ENCODE results near the gene HEATR5A. TPM values are rescaled to one million over a fixed set of nuclear protein-coding genes. Genes with fewer than 3 reads are reported as not detected.

Gene HEATR5A
- polyA plus RNA-seq, 1 donor (not counting 4 experiments of a cell fraction or from before 2014, with no cell fraction given), result 16.7 TPM

- Histone ChIP-seq H3K79me2 (ENCODE audit: control insufficient read depth, insufficient read depth, low read length) (peaks cover 15% of the 10 kb centered on the region), H3K4me1 (ENCODE audit: control insufficient read depth, extremely low read depth, insufficient read depth, low read length) (peaks cover 15% of the 10 kb centered on the region), H3K9me3 (ENCODE audit: control insufficient read depth, low read depth, low read length) (no peaks in the 10 kb centered on the region), H3K4me2 (ENCODE audit: control insufficient read depth, extremely low read depth, insufficient read depth, low read depth, low read length) (peak overlapping the region; percentile 84), H4K20me1 (ENCODE audit: control insufficient read depth, extremely low read depth, insufficient read depth, low read length) (no peaks in the 10 kb centered on the region), H3K27ac (ENCODE audit: control insufficient read depth, insufficient read depth, low read length) (peak overlapping the region; percentile 29), H3K9me1 (ENCODE audit: control insufficient read depth, extremely low read depth, insufficient read depth, low read length) (no peaks in the 10 kb centered on the region), H3K9ac (ENCODE audit: control insufficient read depth, extremely low read depth, insufficient read depth, low read length) (peak overlapping the region; percentile 95), H3K36me3 (ENCODE audit: control insufficient read depth in 2 of 2, extremely low read depth in 1 of 2, insufficient read depth in 2 of 2, low read length in 2 of 2) (no peaks in the 10 kb centered on the region), H3K4me3 (ENCODE audit: control insufficient read depth in 2 of 3, extremely low read depth in 1 of 3, insufficient read depth in 2 of 3, low read depth in 1 of 3, low read length in 3 of 3) (peak overlapping the region; percentile 81 to 96 (median 93)), H2AFZ (ENCODE audit: control insufficient read depth, low read length) (peak overlapping the region; percentile 63), H3K27me3 (ENCODE audit: control insufficient read depth, extremely low read depth, insufficient read depth, low read length) (no peaks in the 10 kb centered on the region)
- no peak for TF ChIP-seq EZH2 (IDR thresholded peaks at IDR 0.05; ENCODE audit: low read length)
- no peak for TF ChIP-seq CTCF (optimal IDR thresholded peaks at IDR 0.05 in 1 of 3, IDR thresholded peaks at IDR 0.05 in 1 of 3, conservative IDR thresholded peaks at IDR 0.05 in 1 of 3; ENCODE audit: extremely low read depth in 1 of 3, insufficient read depth in 2 of 3, low read length in 3 of 3)
- dilution Hi-C loops (cut with MboI; ENCODE audit: extremely low pct_ligation_motif_present, low sequenced_read_pairs), result no loop called here
- DNase-seq (ENCODE audit: low read depth, low spot score) (no peak), FAIRE-seq (peak; percentile 17)
Measured at GRCh38 chr14:31457665-31458659, 37.6 kb upstream of the HEATR5A start.

- no peaks in the 10 kb centered on the region for H3K9me3 ChIP-seq (ENCODE audit: control insufficient read depth, low read depth, low read length)
- peak within 1 kb of the TSS; percentile 93 for H2AFZ ChIP-seq (ENCODE audit: control insufficient read depth, low read length)
- H4K20me1 ChIP-seq (ENCODE audit: control insufficient read depth, extremely low read depth, insufficient read depth, low read length), result no peaks in the 10 kb centered on the region
- H3K9ac ChIP-seq (ENCODE audit: control insufficient read depth, extremely low read depth, insufficient read depth, low read length), result peak within 1 kb of the TSS; percentile 95
- FAIRE-seq (peak; percentile 5), DNase-seq (ENCODE audit: low read depth, low spot score) (peak; percentile 56)
- H3K4me2 ChIP-seq (ENCODE audit: control insufficient read depth, extremely low read depth, insufficient read depth, low read depth, low read length), result peak within 1 kb of the TSS; percentile 84
- peaks cover 15% of the 10 kb centered on the region for H3K79me2 ChIP-seq (ENCODE audit: control insufficient read depth, insufficient read depth, low read length)
- TF ChIP-seq EZH2 (IDR thresholded peaks at IDR 0.05; ENCODE audit: low read length), result no peak
- TF ChIP-seq CTCF (optimal IDR thresholded peaks at IDR 0.05 in 1 of 3, IDR thresholded peaks at IDR 0.05 in 1 of 3, conservative IDR thresholded peaks at IDR 0.05 in 1 of 3; ENCODE audit: extremely low read depth in 1 of 3, insufficient read depth in 2 of 3, low read length in 3 of 3), result peak in 1 of 3 experiments; percentile 28
- peak within 1 kb of the TSS; percentile 89 for H3K27ac ChIP-seq (ENCODE audit: control insufficient read depth, insufficient read depth, low read length)
- no peaks in the 10 kb centered on the region for H3K27me3 ChIP-seq (ENCODE audit: control insufficient read depth, extremely low read depth, insufficient read depth, low read length)
- H3K4me1 ChIP-seq (ENCODE audit: control insufficient read depth, extremely low read depth, insufficient read depth, low read length), result peaks cover 10% of the 10 kb centered on the region
- dilution Hi-C loops (cut with MboI; ENCODE audit: extremely low pct_ligation_motif_present, low sequenced_read_pairs), result no loop called here
- H3K9me1 ChIP-seq (ENCODE audit: control insufficient read depth, extremely low read depth, insufficient read depth, low read length), result no peaks in the 10 kb centered on the region
- H3K36me3 ChIP-seq (ENCODE audit: control insufficient read depth in 2 of 2, extremely low read depth in 1 of 2, insufficient read depth in 2 of 2, low read length in 2 of 2), result no peaks in the 10 kb centered on the region
- H3K4me3 ChIP-seq (ENCODE audit: control insufficient read depth in 2 of 3, extremely low read depth in 1 of 3, insufficient read depth in 2 of 3, low read depth in 1 of 3, low read length in 3 of 3), result peak within 1 kb of the TSS; percentile 81 to 96 (median 93)
Measured at GRCh38 chr14:31456841-31457664, 36.7 kb upstream of the HEATR5A start, which contains the start of gene DTD2. Gene DTD2, minus strand, starts transcription at chr14:31457506. Its CDS starts 113 bp downstream, at chr14:31457393.

Data from keratinocyte (primary cell).